CD4-positive, alpha-beta T cell (primary cell): ENCODE measurements around the gene SHANK1. TPM values are rescaled to one million over a fixed set of nuclear protein-coding genes. Genes with fewer than 3 reads are reported as not detected.
A peak's percentile ranks its signal among the peaks of the same experiment; 100 is the strongest.

Source experiments
- ATAC-seq: fragments of 200-7000 bp; cut with Tn5 transposase; one replicate; pipeline ENCODE4 v1.10.0; 2022; ENCODE audit warnings: mild to moderate bottlenecking; ENCODE audit not compliant: poor library complexity
- CTCF ChIA-PET: fragments of 350-600 bp; sonication (Branson Sonifier 250); formaldehyde crosslinking; loops from one replicate; lab custom pipeline; 2021; ENCODE audit warnings: antibody characterized with exemption, inconsistent platforms; lab: Charles Lee
- POLR2A ChIA-PET: fragments of 350-600 bp; sonication (Branson Sonifier 250); formaldehyde crosslinking; loops from one replicate; lab custom pipeline; 2021; ENCODE audit warnings: antibody characterized with exemption, inconsistent platforms; lab: Charles Lee
- DNase-seq, 14 experiments: peaks; one replicate each; pipeline ENCODE4 v3.0.0-alpha.2; 2013 to 2020; ENCODE audit warnings: mixed read lengths in 2 of 14
- H3K27ac ChIP-seq, 2 donors: one replicate each; pipeline versions ENCODE4 v1.5.1 to v1.7.0; 2013; ENCODE audit warnings: low read length in 2 of 2, low read depth in 1 of 2, mild to moderate bottlenecking in 1 of 2
- H3K27me3 ChIP-seq, 2 experiments: 1 replicate in 1 of 2; 2 replicates in 1 of 2; pipeline versions ENCODE4 v1.6.1 to v1.7.0; 2013; ENCODE audit warnings: low read length in 2 of 2, control low read depth in 1 of 2, mild to moderate bottlenecking in 1 of 2, moderate library complexity in 1 of 2; ENCODE audit not compliant: insufficient read depth in 2 of 2, control insufficient read depth in 1 of 2
- H3K36me3 ChIP-seq: one replicate; pipeline ENCODE4 v1.6.1; 2013; ENCODE audit warnings: low read length, control low read depth; ENCODE audit not compliant: insufficient read depth
- H3K4me1 ChIP-seq: one replicate; pipeline ENCODE4 v1.6.1; 2013; ENCODE audit warnings: low read length, control low read depth; ENCODE audit not compliant: insufficient read depth
- H3K4me3 ChIP-seq: one replicate; pipeline ENCODE4 v1.5.1; 2013; ENCODE audit warnings: mild to moderate bottlenecking, low read length, moderate library complexity
- H3K9me3 ChIP-seq, 2 experiments: 1 replicate in 1 of 2; 2 replicates in 1 of 2; pipeline versions ENCODE4 v1.6.1 to v1.7.0; 2013; ENCODE audit warnings: low read length in 2 of 2, mild to moderate bottlenecking in 2 of 2, control low read depth in 1 of 2, moderate library complexity in 1 of 2; ENCODE audit not compliant: control insufficient read depth in 1 of 2, insufficient read depth in 1 of 2
- H3K27ac Mint-ChIP-seq: one replicate; pipeline ENCODE4 v1.8.0; 2020; ENCODE audit warnings: mixed read lengths
- H3K27me3 Mint-ChIP-seq: one replicate; pipeline ENCODE4 v1.8.0; 2021; ENCODE audit warnings: mixed read lengths
- H3K36me3 Mint-ChIP-seq: one replicate; pipeline ENCODE4 v1.8.0; 2021; ENCODE audit warnings: low read depth, mixed read lengths
- H3K4me1 Mint-ChIP-seq: one replicate; pipeline ENCODE4 v1.8.0; 2021; ENCODE audit warnings: low read depth, mixed read lengths
- H3K4me3 Mint-ChIP-seq: one replicate; pipeline ENCODE4 v1.8.0; 2020; ENCODE audit warnings: mild to moderate bottlenecking, mixed read lengths
- H3K9me3 Mint-ChIP-seq: one replicate; pipeline ENCODE4 v1.8.0; 2020; ENCODE audit warnings: mixed read lengths
- CTCF ChIP-seq: fragments of 200-600 bp; IDR thresholded peaks from one replicate; pipeline ENCODE4 v1.8.0; 2022; ENCODE audit warnings: antibody characterized with exemption, mild to moderate bottlenecking
- intact Hi-C, 2 experiments: fragments of 100-400 bp; cut with DNase I in 1 of 2; cut with micrococcal nuclease in 1 of 2; formaldehyde crosslinking; loops; one replicate each; pipeline versions ENCODE4 v1.15.1 to v1.9.0; 2023 to 2025; cut with DNase I, micrococcal nuclease
- total RNA-seq, 174 experiments: library from RNA in 2 of 174; stranded (reverse) in 2 of 174; gene quantifications; one replicate each; pipeline ENCODE4 v1.2.3 and lab custom pipeline; 2021 to 2026

The SHANK1 gene
- total RNA-seq, 2 experiments from 2014 or later: not detected

- ATAC-seq: no peak
- Histone ChIP-seq H3K4me3 (no peak overlapping the region), H3K36me3 (no peaks in the 10 kb centered on the region), H3K27ac (no peak overlapping the region), H3K27me3 (peaks cover 38 to 65% of the 10 kb centered on the region in 2 experiments), H3K4me1 (peaks cover 12% of the 10 kb centered on the region), H3K9me3 (peaks cover 3 to 30% of the 10 kb centered on the region in 2 experiments)
- peaks cover 63% of the 10 kb centered on the region for H3K27me3 Mint-ChIP-seq
- H3K27ac Mint-ChIP-seq: no peak overlapping the region
- no peak for TF ChIP-seq CTCF
- H3K4me1 Mint-ChIP-seq: peaks cover 5% of the 10 kb centered on the region
- no peak overlapping the region for H3K4me3 Mint-ChIP-seq
- H3K36me3 Mint-ChIP-seq: peaks cover under 1% of the 10 kb centered on the region
- intact Hi-C loops: no loop called here
- DNase-seq: no peak
- ChIA-PET CTCF (no interaction called here), POLR2A (no interaction called here)
- H3K9me3 Mint-ChIP-seq: peaks cover 2% of the 10 kb centered on the region
Observed at GRCh38 chr19:50640368-50640767, 79.2 kb downstream of the SHANK1 start.

DNA sequence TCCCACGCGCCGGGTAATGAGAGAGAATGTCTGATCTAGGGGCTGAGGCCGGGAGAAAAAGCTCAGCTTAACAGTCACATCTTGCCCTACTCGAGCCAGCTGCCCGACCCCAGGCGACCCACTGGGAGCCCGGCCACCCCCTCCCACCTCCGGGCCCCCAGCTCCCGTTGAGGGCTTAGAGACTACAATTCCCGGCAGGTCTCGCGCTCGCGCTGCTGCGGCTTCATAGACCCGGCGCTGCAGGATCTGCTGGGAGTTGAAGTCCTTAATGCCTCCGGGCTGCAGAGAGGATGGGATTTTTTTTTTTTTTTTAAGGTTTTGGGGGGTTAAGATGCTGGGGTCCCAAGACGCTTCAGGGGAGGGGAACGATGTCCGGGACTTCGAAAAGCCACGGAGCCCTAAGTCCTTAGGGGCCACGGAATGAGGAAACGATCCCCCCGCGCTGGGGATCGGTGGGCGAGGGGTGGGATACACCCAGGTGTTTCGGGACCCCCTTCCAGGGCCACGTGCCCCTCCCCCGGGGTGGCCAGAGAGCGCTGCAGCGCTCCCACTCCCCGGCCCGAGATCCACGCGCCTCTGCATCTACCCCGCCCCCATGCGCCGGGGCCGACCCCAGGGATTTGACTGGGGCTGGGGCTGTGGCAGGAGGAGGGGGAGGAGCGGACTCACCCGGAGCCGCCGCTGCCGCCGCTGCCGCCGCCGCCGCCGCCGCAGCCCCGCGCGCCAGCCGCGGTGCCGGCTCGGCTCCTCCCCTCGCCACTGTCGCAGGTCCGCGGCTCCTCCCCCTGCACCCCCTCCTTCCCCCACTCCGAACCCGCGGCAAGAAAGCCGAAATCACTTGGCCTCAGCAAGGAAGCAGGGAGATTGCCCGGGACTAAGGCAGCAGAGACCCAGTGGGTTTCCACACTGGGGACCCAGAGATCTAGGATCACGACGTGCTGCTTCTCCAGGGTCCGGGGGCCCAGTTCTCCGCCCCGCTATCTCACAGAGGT, 80.2 kb downstream of the SHANK1 start, which contains the start of gene SYT3:
Gene SYT3, minus strand, starts transcription at position 761 of the 992 bp plus-strand sequence. CDS start 2,470 bp downstream, outside the sequence.
- Mint-ChIP-seq H3K36me3 (peaks cover 4% of the 10 kb centered on the region), H3K27ac (no peak within 1 kb of the TSS), H3K9me3 (peaks cover 4% of the 10 kb centered on the region), H3K27me3 (peaks cover 67% of the 10 kb centered on the region), H3K4me3 (peak within 1 kb of the TSS; percentile 88), H3K4me1 (peaks cover 5% of the 10 kb centered on the region)
- ChIA-PET CTCF (no interaction called here), POLR2A (no interaction called here)
- peak; percentile 90 for ATAC-seq
- TF ChIP-seq CTCF: no peak
- Histone ChIP-seq H3K27ac (no peak within 1 kb of the TSS), H3K4me3 (peak within 1 kb of the TSS; percentile 53), H3K9me3 (peaks cover 13 to 40% of the 10 kb centered on the region in 2 experiments), H3K4me1 (peaks cover 12% of the 10 kb centered on the region), H3K36me3 (no peaks in the 10 kb centered on the region), H3K27me3 (peaks cover 40 to 60% of the 10 kb centered on the region in 2 experiments)
- peak in 9 of 14 experiments; percentile 14 to 58 (median 41) for DNase-seq
- intact Hi-C loops: no loop called here

- H3K4me3 Mint-ChIP-seq: peak overlapping the region; percentile 51
- peaks cover 4% of the 10 kb centered on the region for H3K36me3 Mint-ChIP-seq
- intact Hi-C loops: no loop called here
- Histone ChIP-seq H3K4me1 (peaks cover 12% of the 10 kb centered on the region), H3K27ac (no peak overlapping the region), H3K9me3 (peaks cover 21 to 46% of the 10 kb centered on the region in 2 experiments), H3K4me3 (no peak overlapping the region), H3K27me3 (peaks cover 40 to 53% of the 10 kb centered on the region in 2 experiments), H3K36me3 (no peaks in the 10 kb centered on the region)
- no peak for TF ChIP-seq CTCF
- POLR2A ChIA-PET: no interaction called here
- no peak overlapping the region for H3K27ac Mint-ChIP-seq
- H3K9me3 Mint-ChIP-seq: peaks cover 8% of the 10 kb centered on the region
- peaks cover 67% of the 10 kb centered on the region for H3K27me3 Mint-ChIP-seq
- CTCF ChIA-PET: no interaction called here
- peaks cover 5% of the 10 kb centered on the region for H3K4me1 Mint-ChIP-seq
- DNase-seq: no peak
- no peak for ATAC-seq
Observed at GRCh38 chr19:50638600-50638999, 81.0 kb downstream of the SHANK1 start.
